Thyroid gland (tissue), 4 donors: ENCODE measurements around the gene ARRDC2. TPM values are rescaled to one million over a fixed set of nuclear protein-coding genes. Genes with fewer than 3 reads are reported as not detected.
A peak's percentile ranks its signal among the peaks of the same experiment; 100 is the strongest.
"Not testable (repeated sequence)": the region's sequence is repeated elsewhere in the genome, so short reads cannot be mapped to it uniquely, and the experiment has no call there.

Experiments used
- DNase-seq, 2 donors: peaks; one replicate each; pipeline ENCODE4 v3.0.0-alpha.2; 2019
- H3K27ac ChIP-seq, 3 donors: fragments of 200-600 bp; sonication (generic); 1 replicate in 2 of 3; 2 replicates in 1 of 3; pipeline ENCODE4 v1.5.1; 2016 to 2019; ENCODE audit warnings: mild to moderate bottlenecking in 1 of 3, moderate library complexity in 1 of 3
- H3K27me3 ChIP-seq: fragments of 200-600 bp; sonication (generic); one replicate; pipeline ENCODE4 v1.5.1; 2019
- H3K36me3 ChIP-seq, 2 donors: fragments of 200-600 bp; sonication (generic); one replicate each; pipeline ENCODE4 v1.5.1; 2016 to 2019
- H3K4me1 ChIP-seq, 2 donors: fragments of 200-600 bp; sonication (generic); one replicate each; pipeline ENCODE4 v1.5.1; 2017 to 2019
- H3K4me3 ChIP-seq, 3 donors: fragments of 200-600 bp; sonication (generic); replicated peaks in 1 of 3; 1 replicate in 2 of 3; 2 replicates in 1 of 3; pipeline ENCODE4 v1.5.1; 2016; ENCODE audit warnings: mild to moderate bottlenecking in 1 of 3
- H3K9me3 ChIP-seq: fragments of 200-600 bp; sonication (generic); one replicate; pipeline ENCODE4 v1.5.1; 2017
- POLR2A ChIP-seq, 2 donors: fragments of 450-650 bp; IDR thresholded peaks; one replicate each; pipeline ENCODE4 v1.6.1; 2017; ENCODE audit warnings: antibody characterized with exemption in 2 of 2, mild to moderate bottlenecking in 2 of 2, moderate library complexity in 1 of 2
- WGBS, 2 donors: methylation state at CpG; one replicate each; pipeline ENCODE4 v1.1.5; 2017; 5-methylcytosine and 5-hydroxymethylcytosine counted together
- intact Hi-C: fragments of 100-400 bp; cut with DNase I; formaldehyde crosslinking; loops from one replicate; pipeline ENCODE4 v1.15.1; 2023
- total RNA-seq, 4 donors: library from RNA; depleted of rRNA; stranded (reverse); fragments of >200 nt; gene quantifications; one replicate each; pipeline ENCODE4 v1.2.3, GENCODE V29; 2016
- TF ChIP-seq, protein P1 (sequence below), 6 experiments: fragments of 200-600 bp in 3 of 6; fragments of 450-650 bp in 3 of 6; sonication (generic) in 3 of 6; IDR thresholded peaks; one replicate each; pipeline ENCODE4 v1.5.1; 2016 to 2019; ENCODE audit warnings: antibody characterized with exemption in 6 of 6, mild to moderate bottlenecking in 2 of 6, inconsistent platforms in 1 of 6, moderate library complexity in 1 of 6

The ARRDC2 gene
- total RNA-seq, 4 donors from 2014 or later: 51.1 to 120 (median 82.8) TPM

DNA sequence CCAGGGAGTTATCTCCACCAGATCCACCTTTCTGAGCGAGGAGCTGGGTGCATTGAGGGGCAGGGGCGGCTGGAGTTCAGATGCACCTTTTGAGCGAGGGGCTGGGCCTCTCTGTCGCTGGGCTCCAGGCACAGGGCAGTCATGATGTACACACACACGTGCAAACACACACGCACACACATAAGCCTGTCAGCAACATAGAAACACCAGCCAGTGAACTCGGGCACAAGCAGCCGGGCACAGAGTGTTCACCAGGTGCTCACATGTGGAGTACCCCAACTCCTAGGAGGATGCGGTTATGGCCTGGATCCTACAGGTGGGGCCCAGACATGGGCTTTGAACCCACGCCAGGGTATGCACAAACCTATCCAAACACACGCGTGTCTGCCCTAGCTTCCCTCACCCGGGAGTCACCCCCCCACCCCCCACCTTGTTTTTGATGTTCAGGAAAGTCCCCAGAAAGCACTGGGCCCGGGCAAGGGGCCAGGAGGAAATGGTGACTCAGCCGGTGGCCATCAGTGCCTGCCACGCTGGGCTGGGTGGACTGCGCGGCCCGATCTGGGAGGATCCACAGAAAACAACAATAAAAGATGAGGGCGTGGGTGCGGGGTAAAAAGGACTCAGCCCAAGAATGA, 13.3 kb downstream of the ARRDC2 start:
- H3K9me3 ChIP-seq: no peaks in the 10 kb centered on the region
- peak overlapping the region; percentile 33 to 91 (median 87) for H3K27ac ChIP-seq
- 27 to 46% methylated on average over 13 to 14 of the region's 21 CpGs for WGBS, 2 donors

DNA sequence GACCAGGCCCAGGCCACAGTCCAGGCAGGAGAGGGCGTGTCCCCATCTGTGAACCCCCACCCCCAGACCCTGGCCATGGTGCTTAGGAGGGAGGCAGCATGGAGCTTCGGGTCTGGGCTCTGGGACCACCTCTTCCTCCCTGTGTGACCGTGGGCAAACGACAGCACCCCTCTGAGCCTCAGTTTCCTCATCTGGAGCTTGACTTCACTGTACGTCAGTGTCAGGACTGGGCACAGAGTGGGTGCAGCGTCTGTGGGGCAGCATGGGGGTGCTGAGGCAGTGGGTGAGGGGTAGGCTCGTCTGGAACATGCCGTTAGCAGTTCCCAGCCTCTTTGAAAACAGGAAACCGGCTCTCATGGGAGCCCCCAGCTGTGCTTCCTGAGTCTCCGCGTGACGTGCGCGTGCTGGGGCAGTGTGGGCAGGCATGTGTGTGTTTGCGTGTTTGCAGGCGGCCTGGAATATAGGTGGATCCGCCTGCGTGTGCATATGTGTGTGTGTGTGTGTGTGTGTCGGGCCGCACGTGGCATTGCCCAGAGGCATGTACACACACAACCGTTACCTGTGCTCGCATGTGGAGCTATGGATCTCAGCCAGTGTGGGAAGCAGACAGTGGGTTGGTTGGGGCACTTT, 15.8 kb downstream of the ARRDC2 start:
- Histone ChIP-seq H3K4me1 (peaks cover 35 to 55% of the 10 kb centered on the region in 2 donors), H3K9me3 (no peaks in the 10 kb centered on the region), H3K36me3 (no peaks in the 10 kb centered on the region), H3K4me3 (no peak overlapping the region), H3K27me3 (no peaks in the 10 kb centered on the region), H3K27ac (peak overlapping the region; percentile 73 to 91 (median 87))
- peak; percentile 60 to 64 for DNase-seq
- intact Hi-C loops: no loop called here
- TF ChIP-seq, protein P1, sequence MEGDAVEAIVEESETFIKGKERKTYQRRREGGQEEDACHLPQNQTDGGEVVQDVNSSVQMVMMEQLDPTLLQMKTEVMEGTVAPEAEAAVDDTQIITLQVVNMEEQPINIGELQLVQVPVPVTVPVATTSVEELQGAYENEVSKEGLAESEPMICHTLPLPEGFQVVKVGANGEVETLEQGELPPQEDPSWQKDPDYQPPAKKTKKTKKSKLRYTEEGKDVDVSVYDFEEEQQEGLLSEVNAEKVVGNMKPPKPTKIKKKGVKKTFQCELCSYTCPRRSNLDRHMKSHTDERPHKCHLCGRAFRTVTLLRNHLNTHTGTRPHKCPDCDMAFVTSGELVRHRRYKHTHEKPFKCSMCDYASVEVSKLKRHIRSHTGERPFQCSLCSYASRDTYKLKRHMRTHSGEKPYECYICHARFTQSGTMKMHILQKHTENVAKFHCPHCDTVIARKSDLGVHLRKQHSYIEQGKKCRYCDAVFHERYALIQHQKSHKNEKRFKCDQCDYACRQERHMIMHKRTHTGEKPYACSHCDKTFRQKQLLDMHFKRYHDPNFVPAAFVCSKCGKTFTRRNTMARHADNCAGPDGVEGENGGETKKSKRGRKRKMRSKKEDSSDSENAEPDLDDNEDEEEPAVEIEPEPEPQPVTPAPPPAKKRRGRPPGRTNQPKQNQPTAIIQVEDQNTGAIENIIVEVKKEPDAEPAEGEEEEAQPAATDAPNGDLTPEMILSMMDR (IDR thresholded peaks at IDR 0.05): no peak
- TF ChIP-seq POLR2A (IDR thresholded peaks at IDR 0.05): peak in 1 of 2 donors; percentile 5
- WGBS, 2 donors: 60 to 79% methylated on average over 22 of the region's 23 CpGs

More for the DNA sequence above, 13.3 kb downstream of the ARRDC2 start:
- intact Hi-C loops: no loop called here
- no peak for TF ChIP-seq POLR2A (IDR thresholded peaks at IDR 0.05)
- TF ChIP-seq, protein P1 (IDR thresholded peaks at IDR 0.05): no peak
- H3K4me3 ChIP-seq: no peak overlapping the region
- peak; percentile 67 to 85 for DNase-seq
- H3K4me1 ChIP-seq: peaks cover 45 to 78% of the 10 kb centered on the region in 2 donors
- no peaks in the 10 kb centered on the region for H3K27me3 ChIP-seq
- H3K36me3 ChIP-seq: no peaks in the 10 kb centered on the region

DNA sequence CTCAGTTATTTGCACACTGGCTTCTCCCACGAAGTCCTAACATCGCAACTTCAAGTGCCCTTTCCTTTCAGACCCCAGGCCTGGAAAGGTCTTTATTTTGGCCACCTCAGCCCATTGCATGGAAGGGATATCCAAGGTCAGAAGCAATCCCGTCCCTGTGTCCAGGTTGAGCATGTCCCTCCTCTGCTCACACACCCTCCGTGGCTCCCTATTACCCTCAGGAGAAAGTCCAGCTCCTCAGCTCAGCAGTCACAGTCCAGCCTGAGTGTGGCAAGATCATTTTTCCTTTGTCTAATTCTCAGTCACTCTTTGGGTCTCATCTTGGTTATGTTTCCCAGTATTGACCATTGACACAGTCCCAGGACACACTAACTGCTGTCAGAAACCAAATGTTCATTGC, 19.2 kb downstream of the ARRDC2 start:
- Histone ChIP-seq H3K36me3 (no peaks in the 10 kb centered on the region), H3K4me1 (peaks cover 13 to 32% of the 10 kb centered on the region in 2 donors), H3K4me3 (no peak overlapping the region), H3K27ac (no peak overlapping the region), H3K9me3 (no peaks in the 10 kb centered on the region), H3K27me3 (no peaks in the 10 kb centered on the region)
- WGBS, 2 donors: 79 to 89% methylated on average over 4 of the region's 4 CpGs
- TF ChIP-seq, protein P1 (IDR thresholded peaks at IDR 0.05): no peak
- no peak for TF ChIP-seq POLR2A (IDR thresholded peaks at IDR 0.05)
- intact Hi-C loops: no loop called here
- no peak for DNase-seq

DNA sequence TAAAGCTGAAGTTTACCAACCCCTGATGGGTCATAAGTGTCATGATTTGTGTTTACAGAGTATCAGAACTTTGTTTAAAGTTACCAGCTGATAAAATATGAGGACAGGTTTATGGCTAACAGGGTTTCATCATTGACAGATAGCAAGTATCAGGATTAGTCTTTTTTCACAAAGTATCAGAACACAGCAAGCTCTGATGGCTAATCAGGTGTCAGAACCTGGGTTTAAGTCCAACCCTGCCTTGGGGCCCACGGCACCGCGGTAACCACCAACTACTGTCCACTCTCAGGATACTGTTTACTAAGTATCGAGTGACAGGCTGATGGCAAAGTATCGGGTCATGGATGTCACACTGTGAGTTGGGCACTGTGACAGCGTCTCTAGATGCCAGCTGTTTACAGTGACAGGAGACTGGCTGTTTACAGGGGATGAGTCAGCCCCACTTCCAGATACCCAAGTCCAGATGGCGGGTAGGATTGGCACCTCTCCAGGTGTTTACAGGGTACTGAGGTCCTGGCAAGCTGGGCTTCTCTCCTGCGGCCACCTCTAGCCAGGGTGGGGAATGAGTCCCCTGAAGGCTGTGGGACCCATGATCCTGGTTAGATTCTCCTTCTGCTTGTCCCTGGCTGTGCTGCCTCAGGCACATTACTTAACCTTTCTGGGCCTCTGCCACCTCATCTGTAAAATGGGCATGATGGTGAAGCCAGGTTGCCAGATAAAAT, 21.8 kb downstream of the ARRDC2 start:
- Histone ChIP-seq H3K36me3 (no peaks in the 10 kb centered on the region), H3K4me1 (peaks cover 0 to 8% of the 10 kb centered on the region in 2 donors), H3K9me3 (no peaks in the 10 kb centered on the region), H3K4me3 (no peak overlapping the region), H3K27ac (no peak overlapping the region), H3K27me3 (no peaks in the 10 kb centered on the region)
- 50 to 53% methylated on average over 8 of the region's 8 CpGs for WGBS, 2 donors
- DNase-seq: no peak
- intact Hi-C loops: no loop called here
- TF ChIP-seq, protein P1 (IDR thresholded peaks at IDR 0.05): no peak
- no peak for TF ChIP-seq POLR2A (IDR thresholded peaks at IDR 0.05)

DNA sequence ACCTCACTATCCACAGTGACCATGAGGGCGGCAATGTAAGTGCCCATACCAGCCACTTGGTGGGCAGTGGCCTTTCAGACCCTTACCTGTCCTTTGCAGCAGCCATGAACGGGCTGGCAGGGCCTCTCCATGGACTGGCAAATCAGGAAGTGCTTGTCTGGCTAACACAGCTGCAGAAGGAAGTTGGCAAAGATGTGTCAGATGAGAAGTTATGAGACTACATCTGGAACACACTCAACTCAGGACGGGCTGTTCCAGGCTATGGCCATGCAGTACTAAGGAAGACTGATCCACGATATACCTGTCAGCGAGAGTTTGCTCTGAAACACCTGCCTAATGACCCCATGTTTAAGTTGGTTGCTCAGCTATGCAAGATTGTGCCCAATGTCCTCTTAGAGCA, 23.4 kb downstream of the ARRDC2 start:
- H3K27me3 ChIP-seq, H3K4me3 ChIP-seq, H3K9me3 ChIP-seq, H3K36me3 ChIP-seq, DNase-seq, intact Hi-C loops, H3K27ac ChIP-seq, H3K4me1 ChIP-seq: not testable (repeated sequence)
- 92 to 93% methylated on average over 4 to 5 of the region's 5 CpGs for WGBS, 2 donors

DNA sequence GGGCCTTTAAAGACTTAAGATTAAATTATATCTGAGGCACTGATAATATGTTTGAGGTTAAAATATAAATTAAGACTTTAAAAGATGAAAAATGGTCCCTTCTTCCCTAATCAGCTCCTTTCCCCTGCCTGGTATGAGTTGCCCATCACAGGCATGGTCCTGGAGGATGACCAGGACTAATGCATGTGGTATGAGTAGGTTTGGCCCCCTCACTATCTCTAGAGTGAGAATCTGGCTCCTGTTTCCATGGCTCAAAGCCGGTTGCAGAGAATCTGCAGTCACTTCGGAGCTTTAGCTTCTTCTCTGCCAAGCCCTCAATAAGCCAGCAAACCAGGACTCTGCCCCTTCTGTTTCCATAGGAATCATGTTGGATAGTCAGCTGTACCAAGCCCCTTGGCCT, 24.1 kb downstream of the ARRDC2 start:
- intact Hi-C loops, H3K36me3 ChIP-seq, H3K27me3 ChIP-seq, H3K4me1 ChIP-seq, H3K9me3 ChIP-seq, H3K4me3 ChIP-seq, DNase-seq, H3K27ac ChIP-seq: not testable (repeated sequence)
- 70 to 71% methylated on average over 2 of the region's 2 CpGs for WGBS, 2 donors
